ENCODE results near the gene ERP29.

DNA sequence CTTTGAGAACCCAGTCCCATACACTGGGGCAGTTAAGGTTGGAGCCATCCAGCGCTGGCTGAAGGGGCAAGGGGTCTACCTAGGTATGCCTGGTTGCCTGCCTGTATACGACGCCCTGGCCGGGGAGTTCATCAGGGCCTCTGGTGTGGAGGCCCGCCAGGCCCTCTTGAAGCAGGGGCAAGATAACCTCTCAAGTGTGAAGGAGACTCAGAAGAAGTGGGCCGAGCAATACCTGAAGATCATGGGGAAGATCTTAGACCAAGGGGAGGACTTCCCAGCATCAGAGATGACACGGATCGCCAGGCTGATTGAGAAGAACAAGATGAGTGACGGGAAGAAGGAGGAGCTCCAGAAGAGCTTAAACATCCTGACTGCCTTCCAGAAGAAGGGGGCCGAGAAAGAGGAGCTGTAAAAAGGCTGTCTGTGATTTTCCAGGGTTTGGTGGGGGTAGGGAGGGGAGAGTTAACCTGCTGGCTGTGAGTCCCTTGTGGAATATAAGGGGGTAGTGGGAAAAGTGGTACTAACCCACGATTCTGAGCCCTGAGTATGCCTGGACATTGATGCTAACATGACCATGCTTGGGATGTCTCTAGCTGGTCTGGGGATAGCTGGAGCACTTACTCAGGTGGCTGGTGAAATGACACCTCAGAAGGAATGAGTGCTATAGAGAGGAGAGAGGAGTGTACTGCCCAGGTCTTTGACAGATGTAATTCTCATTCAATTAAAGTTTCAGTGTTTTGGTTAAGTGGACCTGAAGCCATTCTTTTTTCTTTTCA is 9.2 kb downstream of the ERP29 start:
- TF ChIP-seq, protein P1, sequence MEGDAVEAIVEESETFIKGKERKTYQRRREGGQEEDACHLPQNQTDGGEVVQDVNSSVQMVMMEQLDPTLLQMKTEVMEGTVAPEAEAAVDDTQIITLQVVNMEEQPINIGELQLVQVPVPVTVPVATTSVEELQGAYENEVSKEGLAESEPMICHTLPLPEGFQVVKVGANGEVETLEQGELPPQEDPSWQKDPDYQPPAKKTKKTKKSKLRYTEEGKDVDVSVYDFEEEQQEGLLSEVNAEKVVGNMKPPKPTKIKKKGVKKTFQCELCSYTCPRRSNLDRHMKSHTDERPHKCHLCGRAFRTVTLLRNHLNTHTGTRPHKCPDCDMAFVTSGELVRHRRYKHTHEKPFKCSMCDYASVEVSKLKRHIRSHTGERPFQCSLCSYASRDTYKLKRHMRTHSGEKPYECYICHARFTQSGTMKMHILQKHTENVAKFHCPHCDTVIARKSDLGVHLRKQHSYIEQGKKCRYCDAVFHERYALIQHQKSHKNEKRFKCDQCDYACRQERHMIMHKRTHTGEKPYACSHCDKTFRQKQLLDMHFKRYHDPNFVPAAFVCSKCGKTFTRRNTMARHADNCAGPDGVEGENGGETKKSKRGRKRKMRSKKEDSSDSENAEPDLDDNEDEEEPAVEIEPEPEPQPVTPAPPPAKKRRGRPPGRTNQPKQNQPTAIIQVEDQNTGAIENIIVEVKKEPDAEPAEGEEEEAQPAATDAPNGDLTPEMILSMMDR (IDR thresholded peaks at IDR 0.05) = no peak
- TF ChIP-seq POLR2A (IDR thresholded peaks at IDR 0.05) (no peak), EP300 (IDR thresholded peaks at IDR 0.05) (no peak)

Measured in tibial nerve (tissue), 4 donors.